Gastroesophageal sphincter (tissue), 4 donors: Measurements from ENCODE around the gene UCHL3. TPM values are rescaled to one million over a fixed set of nuclear protein-coding genes. Genes with fewer than 3 reads are reported as not detected.

ENCODE experiments used
- ATAC-seq: fragments of 150-250 bp; one replicate; pipeline ENCODE4 v1.9.1; 2016; ENCODE audit warnings: mild to moderate bottlenecking, moderate library complexity
- H3K27ac ChIP-seq, 4 donors: fragments of 200-600 bp; sonication (generic) in 3 of 4; 1 replicate in 3 of 4; 2 replicates in 1 of 4; pipeline ENCODE4 v1.5.1; 2016 to 2019
- H3K27me3 ChIP-seq: fragments of 200-600 bp; sonication (generic); one replicate; pipeline ENCODE4 v1.5.1; 2019
- H3K36me3 ChIP-seq, 2 donors: fragments of 200-600 bp; sonication (generic); one replicate each; pipeline ENCODE4 v1.5.1; 2019; ENCODE audit warnings: control low read depth in 1 of 2
- H3K4me1 ChIP-seq, 3 donors: fragments of 200-600 bp; sonication (generic); 1 replicate in 2 of 3; 2 replicates in 1 of 3; pipeline ENCODE4 v1.5.1; 2016 to 2019; ENCODE audit warnings: control low read depth in 2 of 3
- H3K4me3 ChIP-seq, 2 donors: fragments of 200-600 bp; sonication (generic); one replicate each; pipeline ENCODE4 v1.5.1; 2019; ENCODE audit warnings: mild to moderate bottlenecking in 1 of 2, moderate library complexity in 1 of 2
- H3K9me3 ChIP-seq, 3 donors: fragments of 200-600 bp; sonication (generic); one replicate each; pipeline ENCODE4 v1.5.1; 2017 to 2019; ENCODE audit warnings: control low read depth in 2 of 3
- CTCF ChIP-seq, 4 experiments: fragments of 200-600 bp in 2 of 4; fragments of 450-650 bp in 2 of 4; sonication (generic) in 1 of 4; IDR thresholded peaks; one replicate each; pipeline ENCODE4 v1.5.1; 2017 to 2019; ENCODE audit warnings: antibody characterized with exemption in 4 of 4, mild to moderate bottlenecking in 2 of 4, moderate library complexity in 2 of 4
- EP300 ChIP-seq: sonication (generic); formaldehyde crosslinking; IDR thresholded peaks from one replicate; pipeline ENCODE4 v1.6.1; 2017; ENCODE audit warnings: antibody characterized with exemption, mild to moderate bottlenecking
- POLR2A ChIP-seq, 2 donors: fragments of 450-650 bp; IDR thresholded peaks; one replicate each; pipeline ENCODE4 v1.6.1; 2017; ENCODE audit warnings: antibody characterized with exemption in 2 of 2, mild to moderate bottlenecking in 2 of 2, moderate library complexity in 1 of 2
- POLR2AphosphoS5 ChIP-seq: sonication (generic); formaldehyde crosslinking; IDR thresholded peaks from one replicate; pipeline ENCODE4 v1.6.1; 2017; ENCODE audit warnings: antibody characterized with exemption
- WGBS, 2 donors: methylation state at CpG; one replicate each; pipeline ENCODE4 v1.1.5; 2018; ENCODE audit warnings: low coverage in 1 of 2; 5-methylcytosine and 5-hydroxymethylcytosine counted together
- total RNA-seq, 4 donors: library from RNA; depleted of rRNA; stranded (reverse); fragments of >200 nt; gene quantifications; one replicate each; pipeline ENCODE4 v1.1.0, GENCODE V29; 2016

Gene UCHL3
- total RNA-seq, 4 donors from 2014 or later: 4.0 to 28.2 (median 19.0) TPM

GRCh38 chr13:75607447-75607846 lies 57.9 kb downstream of the UCHL3 start:
- TF ChIP-seq POLR2A (IDR thresholded peaks at IDR 0.05) (no peak), EP300 (no peak), CTCF (IDR thresholded peaks at IDR 0.05) (no peak), POLR2AphosphoS5 (no peak)
- no peak for ATAC-seq
- H3K27me3 ChIP-seq: no peaks in the 10 kb centered on the region
- 94 to 100% methylated on average over 1 to 2 of the region's 2 CpGs for WGBS, 2 donors
- no peak overlapping the region for H3K4me3 ChIP-seq
- no peak overlapping the region for H3K27ac ChIP-seq
- no peaks in the 10 kb centered on the region for H3K4me1 ChIP-seq
- no peaks in the 10 kb centered on the region for H3K9me3 ChIP-seq
- H3K36me3 ChIP-seq: peaks cover 0 to 16% of the 10 kb centered on the region in 2 donors

- no peak for ATAC-seq
- H3K4me1 ChIP-seq: no peaks in the 10 kb centered on the region
- H3K4me3 ChIP-seq: no peak overlapping the region
- peaks cover 0 to 8% of the 10 kb centered on the region in 2 donors for H3K36me3 ChIP-seq
- no peaks in the 10 kb centered on the region for H3K9me3 ChIP-seq
- no peaks in the 10 kb centered on the region for H3K27me3 ChIP-seq
- H3K27ac ChIP-seq: no peak overlapping the region
- TF ChIP-seq POLR2A (IDR thresholded peaks at IDR 0.05) (no peak), EP300 (no peak), POLR2AphosphoS5 (no peak), CTCF (IDR thresholded peaks at IDR 0.05) (no peak)
Measured at GRCh38 chr13:75610466-75610865, 60.9 kb downstream of the UCHL3 start.

- no peaks in the 10 kb centered on the region for H3K27me3 ChIP-seq
- H3K4me3 ChIP-seq: no peak overlapping the region
- WGBS, 2 donors: 88 to 100% methylated on average over 2 of the region's 2 CpGs
- H3K4me1 ChIP-seq: no peaks in the 10 kb centered on the region
- no peak overlapping the region for H3K27ac ChIP-seq
- TF ChIP-seq CTCF (IDR thresholded peaks at IDR 0.05) (no peak), POLR2AphosphoS5 (no peak), EP300 (no peak), POLR2A (IDR thresholded peaks at IDR 0.05) (no peak)
- H3K9me3 ChIP-seq: no peaks in the 10 kb centered on the region
- no peak for ATAC-seq
- H3K36me3 ChIP-seq: peaks cover 0 to 2% of the 10 kb centered on the region in 2 donors
Measured at GRCh38 chr13:75612354-75612753, 62.8 kb downstream of the UCHL3 start.

- ATAC-seq: no peak
- WGBS, 2 donors: no CpG with 5 or more reads among the region's 1 CpG
- no peaks in the 10 kb centered on the region for H3K4me1 ChIP-seq
- H3K36me3 ChIP-seq: peaks cover 0 to 5% of the 10 kb centered on the region in 2 donors
- no peaks in the 10 kb centered on the region for H3K27me3 ChIP-seq
- TF ChIP-seq POLR2A (IDR thresholded peaks at IDR 0.05) (no peak), CTCF (IDR thresholded peaks at IDR 0.05) (no peak), POLR2AphosphoS5 (no peak), EP300 (no peak)
- no peak overlapping the region for H3K27ac ChIP-seq
- H3K9me3 ChIP-seq: no peaks in the 10 kb centered on the region
- no peak overlapping the region for H3K4me3 ChIP-seq
Measured at GRCh38 chr13:75617230-75617629, 67.6 kb downstream of the UCHL3 start.

- Histone ChIP-seq H3K27ac (no peak overlapping the region), H3K27me3 (no peaks in the 10 kb centered on the region), H3K9me3 (no peaks in the 10 kb centered on the region), H3K36me3 (peaks cover 0 to 5% of the 10 kb centered on the region in 2 donors), H3K4me3 (no peak overlapping the region), H3K4me1 (no peaks in the 10 kb centered on the region)
- TF ChIP-seq POLR2AphosphoS5: no peak
- TF ChIP-seq POLR2A (IDR thresholded peaks at IDR 0.05): no peak
- TF ChIP-seq CTCF (IDR thresholded peaks at IDR 0.05): no peak
- TF ChIP-seq EP300: no peak
- no peak for ATAC-seq
- WGBS, 2 donors: 0% methylated on average over 1 of the region's 1 CpG; no CpG with 5 or more reads in 1 of the 2 donors
Measured at GRCh38 chr13:75618308-75618707, 68.7 kb downstream of the UCHL3 start.
